ENCODE measurements around the gene BACH2. TPM values are rescaled to one million over a fixed set of nuclear protein-coding genes. Genes with fewer than 3 reads are reported as not detected.

The BACH2 gene
- total RNA-seq, 2 experiments from 2014 or later: 157 to 170 TPM

- Histone ChIP-seq H3K9me3 (ENCODE audit: control insufficient read depth in 1 of 2, insufficient read depth in 1 of 2, low read length in 2 of 2) (no peaks in the 10 kb centered on the region), H3K36me3 (ENCODE audit: insufficient read depth, low read length) (peaks cover 14% of the 10 kb centered on the region), H3K27me3 (ENCODE audit: control insufficient read depth in 1 of 2, insufficient read depth in 2 of 2, low read length in 2 of 2) (no peaks in the 10 kb centered on the region), H3K4me3 (ENCODE audit: low read length) (no peak overlapping the region), H3K27ac (ENCODE audit: low read depth in 1 of 2, low read length in 2 of 2) (no peak overlapping the region), H3K4me1 (ENCODE audit: insufficient read depth, low read length) (peaks cover 6% of the 10 kb centered on the region)
- ChIA-PET POLR2A (interaction anchor here (1.1 to 1.8 kb wide), 2 partner anchors 8 to 10 kb away, joined by 3 to 7 read pairs; no protein-coding TSS in a partner anchor), CTCF (no interaction called here)
- DNase-seq: no peak
- no peak for ATAC-seq (ENCODE audit: poor library complexity)
- intact Hi-C loops (cut with DNase I, micrococcal nuclease): loop anchor here in 1 of 2 experiments (5.0 kb wide), 1 partner anchor 38 kb away; no protein-coding TSS in a partner anchor
- no peak for TF ChIP-seq CTCF (IDR thresholded peaks at IDR 0.05)
- Mint-ChIP-seq H3K27me3 (no peaks in the 10 kb centered on the region), H3K4me1 (ENCODE audit: low read depth) (peaks cover 79% of the 10 kb centered on the region), H3K4me3 (no peak overlapping the region), H3K36me3 (ENCODE audit: low read depth) (peaks cover 78% of the 10 kb centered on the region), H3K27ac (no peak overlapping the region), H3K9me3 (no peaks in the 10 kb centered on the region)
Measured at GRCh38 chr6:90204327-90205056, 92.2 kb downstream of the BACH2 start.

GRCh38 chr6:90203672-90204071, 93.0 kb downstream of the BACH2 start:
- Histone ChIP-seq H3K27ac (ENCODE audit: low read depth in 1 of 2, low read length in 2 of 2) (no peak overlapping the region), H3K36me3 (ENCODE audit: insufficient read depth, low read length) (peaks cover 14% of the 10 kb centered on the region), H3K4me1 (ENCODE audit: insufficient read depth, low read length) (peaks cover 4% of the 10 kb centered on the region), H3K4me3 (ENCODE audit: low read length) (no peak overlapping the region), H3K27me3 (ENCODE audit: control insufficient read depth in 1 of 2, insufficient read depth in 2 of 2, low read length in 2 of 2) (no peaks in the 10 kb centered on the region), H3K9me3 (ENCODE audit: control insufficient read depth in 1 of 2, insufficient read depth in 1 of 2, low read length in 2 of 2) (no peaks in the 10 kb centered on the region)
- H3K36me3 Mint-ChIP-seq (ENCODE audit: low read depth): peaks cover 85% of the 10 kb centered on the region
- ATAC-seq (ENCODE audit: poor library complexity): no peak
- no peaks in the 10 kb centered on the region for H3K9me3 Mint-ChIP-seq
- no peak for TF ChIP-seq CTCF (IDR thresholded peaks at IDR 0.05)
- H3K4me3 Mint-ChIP-seq: no peak overlapping the region
- ChIA-PET POLR2A (interaction anchor here (1.1 to 1.8 kb wide), 2 partner anchors 9 to 10 kb away, joined by 3 to 7 read pairs; no protein-coding TSS in a partner anchor), CTCF (no interaction called here)
- no peak overlapping the region for H3K27ac Mint-ChIP-seq
- intact Hi-C loops (cut with DNase I, micrococcal nuclease): loop anchor here in 1 of 2 experiments (5.0 kb wide), 1 partner anchor 39 kb away; no protein-coding TSS in a partner anchor
- H3K27me3 Mint-ChIP-seq: no peaks in the 10 kb centered on the region
- H3K4me1 Mint-ChIP-seq (ENCODE audit: low read depth): peaks cover 80% of the 10 kb centered on the region
- DNase-seq: no peak

DNA sequence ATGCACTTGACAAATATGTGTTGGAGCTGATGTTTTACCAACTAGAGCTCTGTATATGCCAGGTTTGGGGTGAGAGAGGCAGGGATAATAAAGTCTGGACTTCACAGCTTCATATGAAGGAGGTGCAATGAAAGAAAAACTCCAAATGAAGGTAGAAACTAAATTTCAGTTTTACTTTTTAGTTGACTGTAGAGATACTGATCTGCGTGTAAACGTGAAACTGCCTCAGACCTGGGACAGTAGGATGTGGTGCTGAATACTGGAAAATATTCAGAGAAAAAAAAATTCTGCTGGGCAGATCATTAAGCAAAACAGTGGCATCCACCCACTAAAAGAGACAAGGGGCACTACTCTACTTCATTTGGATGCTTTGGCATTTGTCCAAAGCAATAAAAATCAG, 94.5 kb downstream of the BACH2 start:
- ATAC-seq (ENCODE audit: poor library complexity): peak; percentile 33
- H3K9me3 Mint-ChIP-seq: no peaks in the 10 kb centered on the region
- DNase-seq: peak in 1 of 14 experiments; percentile 44
- H3K4me3 Mint-ChIP-seq: peak overlapping the region; percentile 1
- POLR2A ChIA-PET: interaction anchor here (0.7 to 1.5 kb wide), 7 partner anchors 10 to 122 kb away, joined by 3 to 5 read pairs (median 3); partner anchors contain the start of gene BACH2
- H3K4me1 Mint-ChIP-seq (ENCODE audit: low read depth): peaks cover 75% of the 10 kb centered on the region
- peaks cover 0 to 8% of the 10 kb centered on the region in 2 experiments for H3K9me3 ChIP-seq (ENCODE audit: control insufficient read depth in 1 of 2, insufficient read depth in 1 of 2, low read length in 2 of 2)
- no peak overlapping the region for H3K27ac ChIP-seq (ENCODE audit: low read depth in 1 of 2, low read length in 2 of 2)
- H3K36me3 ChIP-seq (ENCODE audit: insufficient read depth, low read length): peaks cover 23% of the 10 kb centered on the region
- no peaks in the 10 kb centered on the region for H3K27me3 ChIP-seq (ENCODE audit: control insufficient read depth in 1 of 2, insufficient read depth in 2 of 2, low read length in 2 of 2)
- CTCF ChIA-PET: interaction anchor here (0.8 to 1.4 kb wide), 5 partner anchors 21 to 275 kb away, joined by 3 read pairs; no protein-coding TSS in a partner anchor
- H3K4me1 ChIP-seq (ENCODE audit: insufficient read depth, low read length): peaks cover 4% of the 10 kb centered on the region
- no peak overlapping the region for H3K4me3 ChIP-seq (ENCODE audit: low read length)
- intact Hi-C loops (cut with DNase I, micrococcal nuclease): loop anchor here in 1 of 2 experiments (5.0 kb wide), 1 partner anchor 40 kb away; no protein-coding TSS in a partner anchor
- no peaks in the 10 kb centered on the region for H3K27me3 Mint-ChIP-seq
- H3K27ac Mint-ChIP-seq: peak overlapping the region; percentile 64
- H3K36me3 Mint-ChIP-seq (ENCODE audit: low read depth): peaks cover 85% of the 10 kb centered on the region
- TF ChIP-seq CTCF (IDR thresholded peaks at IDR 0.05): no peak
